DMS53 treated with DMSO at 0.1 percent for 48 hours (cell line): ENCODE data around the gene KIF5A.
"Not testable (repeated sequence)": the region's sequence is repeated elsewhere in the genome, so short reads cannot be mapped to it uniquely, and the experiment has no call there.

Experiments used
- DNase-seq: peaks from one replicate; lab custom pipeline; 2025; ENCODE audit not compliant: unreplicated experiment; lab: John Stamatoyannopoulos, UW

KIF5A gene

GRCh38 chr12:57617942-57618341 lies 68.1 kb downstream of the KIF5A start:
- DNase-seq, result no peak

- DNase-seq, result not testable (repeated sequence)
These were observed 68.6 kb downstream of the KIF5A start for GRCh38 chr12:57618431-57618830.

GRCh38 chr12:57618966-57619433 lies 69.2 kb downstream of the KIF5A start:
- DNase-seq, result no peak

- no peak for DNase-seq
These were observed 69.8 kb downstream of the KIF5A start for GRCh38 chr12:57619434-57620244.

- DNase-seq, result no peak
These were observed 70.5 kb downstream of the KIF5A start for GRCh38 chr12:57620245-57620935.

- no peak for DNase-seq
These were observed 71.2 kb downstream of the KIF5A start for GRCh38 chr12:57620936-57621496.

DNA sequence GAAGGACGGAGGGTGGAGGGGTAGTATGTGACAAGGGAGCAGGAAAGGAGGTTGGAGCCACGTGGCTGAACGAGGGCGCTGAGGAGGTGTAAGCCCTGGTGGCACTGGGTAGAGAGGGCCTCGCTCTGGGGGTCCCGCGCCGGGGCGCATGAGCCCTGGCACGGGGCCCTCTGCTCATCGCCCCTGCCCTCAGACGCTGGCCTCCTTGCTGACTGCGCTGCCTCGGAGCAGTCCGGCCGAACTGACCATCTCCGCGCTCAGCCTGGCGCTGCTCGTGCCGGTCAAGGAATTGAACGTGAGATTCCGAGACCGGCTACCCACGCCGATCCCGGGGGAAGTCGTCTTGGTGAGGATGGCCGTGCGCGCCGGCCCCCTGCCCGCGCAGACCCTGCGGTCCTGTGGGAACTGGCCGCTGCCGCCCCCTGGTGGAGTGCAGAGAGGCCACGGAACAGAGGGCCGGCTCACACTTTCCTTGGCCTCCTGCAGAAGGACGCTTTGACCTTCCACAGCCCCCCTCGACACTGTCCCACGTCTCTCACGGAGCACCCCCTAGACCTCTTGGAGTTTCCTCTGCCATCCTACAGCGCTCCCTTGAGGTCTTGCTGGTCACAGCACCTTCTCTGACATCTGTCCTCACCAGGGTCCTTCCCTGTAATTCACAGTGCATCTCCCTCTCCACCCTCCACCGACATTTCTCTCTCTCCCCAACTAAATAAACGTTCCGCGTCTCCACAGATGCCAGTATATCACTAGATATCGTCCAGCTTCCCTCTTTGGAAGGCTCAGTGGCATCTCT lies 71.9 kb downstream of the KIF5A start:
- DNase-seq, result no peak

GRCh38 chr12:57622293-57623245 lies 72.7 kb downstream of the KIF5A start:
- no peak for DNase-seq

- DNase-seq, result no peak
These were observed 73.5 kb downstream of the KIF5A start for GRCh38 chr12:57623385-57623784.

DNA sequence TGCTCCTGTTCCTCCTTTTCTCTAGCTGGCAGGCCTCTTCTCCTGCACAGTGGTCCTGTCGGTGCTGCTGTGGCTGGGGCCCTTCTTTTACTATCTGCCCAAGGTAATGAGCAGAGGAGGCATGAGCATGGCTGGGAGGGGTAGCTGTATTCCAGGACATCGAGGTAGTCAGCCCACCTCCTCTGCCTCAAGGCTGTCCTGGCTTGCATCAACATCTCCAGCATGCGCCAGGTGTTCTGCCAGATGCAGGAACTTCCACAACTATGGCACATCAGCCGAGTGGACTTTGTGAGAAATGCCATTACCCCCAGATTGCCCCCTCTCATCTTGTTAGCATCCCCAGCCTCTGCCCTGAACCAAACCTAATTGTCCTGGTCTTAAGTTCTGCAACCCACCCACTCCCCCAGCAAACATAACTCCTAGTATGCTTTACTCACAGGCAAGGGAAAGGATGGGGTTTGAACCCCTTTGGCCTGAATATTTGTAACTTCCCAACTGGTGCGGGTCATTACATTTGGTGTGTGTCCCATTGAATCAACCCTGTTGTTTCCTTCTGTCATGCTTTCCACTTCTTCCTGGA lies 74.1 kb downstream of the KIF5A start:
- DNase-seq, result no peak

- DNase-seq, result no peak
These were observed 74.8 kb downstream of the KIF5A start for GRCh38 chr12:57624441-57625220.

- DNase-seq, result no peak
These were observed 75.6 kb downstream of the KIF5A start for GRCh38 chr12:57625261-57626032.

DNA sequence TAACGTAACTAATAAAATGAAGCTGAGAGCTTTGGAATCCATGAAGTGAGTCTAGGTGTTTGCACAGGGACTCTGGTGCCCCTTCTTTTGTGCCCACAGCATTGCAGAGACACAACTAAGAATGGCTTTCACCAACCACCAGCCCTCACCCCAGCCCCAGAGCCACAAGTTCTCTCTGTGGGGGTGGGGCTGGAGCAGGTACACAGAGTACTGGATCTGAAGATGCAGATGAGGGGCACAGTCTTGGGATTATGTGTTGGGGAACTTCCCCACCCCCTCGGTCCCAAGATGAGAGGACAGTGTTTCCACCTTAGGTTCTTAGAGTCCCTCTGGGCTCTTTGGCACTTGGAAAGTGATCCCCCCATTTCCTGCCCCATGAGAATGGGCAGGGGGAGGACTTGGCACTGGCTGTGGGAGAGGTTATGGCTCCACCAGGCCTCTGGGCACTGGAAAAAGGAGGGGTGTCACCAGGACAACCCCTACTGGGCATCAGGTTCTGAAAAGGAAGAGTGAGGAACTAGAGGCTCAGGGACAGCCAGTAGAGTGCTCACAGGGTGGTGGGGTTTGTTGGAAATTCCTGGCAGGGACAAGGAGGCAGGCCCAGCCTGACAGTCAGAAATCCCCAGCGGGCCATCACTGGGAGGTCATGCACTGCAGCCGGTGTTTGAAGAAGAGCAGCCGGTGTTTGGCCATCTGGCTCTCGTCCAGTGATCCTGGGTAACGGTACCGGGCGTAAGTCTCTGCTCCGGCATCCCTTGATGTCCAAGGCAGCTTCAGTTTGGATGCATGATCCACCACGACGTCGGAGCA lies 76.5 kb downstream of the KIF5A start:
- DNase-seq, result no peak

DNA sequence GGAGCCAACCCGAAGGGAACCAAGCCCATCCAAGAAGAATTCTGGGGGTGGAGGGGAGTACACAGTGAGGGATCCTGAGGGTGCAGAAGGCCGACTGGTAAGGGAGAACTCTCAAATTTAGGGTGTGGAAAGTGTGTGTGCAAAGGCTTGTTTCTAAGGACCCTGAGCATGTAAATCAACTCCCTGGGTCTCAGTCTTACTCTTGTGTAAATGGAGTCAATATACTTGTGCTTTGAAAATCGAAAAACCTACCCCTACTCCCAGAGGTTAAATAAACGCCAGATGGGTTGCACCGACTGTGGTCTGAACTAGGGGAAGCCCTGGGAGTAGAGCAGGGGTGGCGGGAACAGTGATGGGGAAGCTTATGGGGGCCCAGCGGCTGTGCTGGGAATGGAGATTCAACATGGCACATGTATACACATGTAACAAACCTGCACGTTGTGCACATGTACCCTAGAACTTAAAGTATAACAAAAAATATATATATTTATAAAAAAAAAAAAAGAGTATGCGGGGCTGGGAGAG lies 77.1 kb downstream of the KIF5A start:
- DNase-seq, result no peak

DNA sequence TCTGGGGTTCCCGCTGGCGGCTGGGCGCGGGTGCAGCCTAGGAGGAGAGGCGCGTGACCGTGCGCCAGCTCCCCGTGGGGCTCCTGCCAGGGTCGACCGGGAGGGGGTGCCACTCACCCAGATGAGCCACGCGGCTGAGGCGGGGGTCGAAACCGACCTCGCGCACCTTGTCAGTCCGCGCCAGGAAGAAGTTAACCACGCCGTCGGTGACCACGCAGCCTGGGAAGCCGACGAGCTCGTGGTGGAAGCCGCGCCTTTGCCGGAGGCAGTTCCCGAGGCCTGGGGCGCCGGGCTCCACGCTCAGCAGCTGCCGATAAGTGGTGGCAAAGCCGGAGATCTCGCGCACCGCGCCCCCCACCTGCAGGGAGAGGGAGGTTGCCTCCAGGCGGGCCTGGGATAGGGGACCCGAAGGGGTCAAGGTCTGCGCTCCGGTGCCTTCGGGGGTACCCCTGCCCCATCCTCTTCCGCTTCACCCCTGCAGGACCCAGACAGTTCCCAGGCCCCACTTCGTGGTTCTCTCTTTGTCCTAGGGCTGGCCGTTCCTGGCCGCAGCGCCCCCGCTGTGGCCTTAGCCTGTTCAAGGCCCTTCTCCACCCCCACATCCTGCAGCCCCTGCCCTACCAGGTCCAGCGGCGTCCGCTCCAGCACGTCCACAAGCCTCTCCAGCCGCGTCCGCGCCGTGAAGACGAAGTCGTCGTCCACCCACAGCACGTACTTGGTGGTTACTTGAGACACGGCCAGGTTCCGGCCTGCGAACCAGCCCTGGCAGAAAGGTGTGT lies 77.8 kb downstream of the KIF5A start:
- no peak for DNase-seq
